Kidney (tissue), 14 donors: ENCODE data around the gene PCYOX1L. TPM values are rescaled to one million over a fixed set of nuclear protein-coding genes. Genes with fewer than 3 reads are reported as not detected.
A peak's percentile ranks its signal among the peaks of the same experiment; 100 is the strongest.

Experiments used
- DNase-seq, 5 donors: peaks; one replicate each; pipeline ENCODE4 v3.0.0-alpha.2; 2013 to 2020
- FAIRE-seq: peaks from 2 replicates; lab custom pipeline; 2012; peaks lifted over from hg19 to GRCh38; lab: Jason Lieb, UNC
- H3K27ac ChIP-seq, 2 donors: one replicate each; pipeline ENCODE4 v1.7.0; 2013; ENCODE audit warnings: low read depth in 2 of 2, low read length in 2 of 2, inconsistent platforms in 1 of 2
- H3K27me3 ChIP-seq: one replicate; pipeline ENCODE4 v1.7.1; 2013; ENCODE audit warnings: low read length, inconsistent platforms; ENCODE audit not compliant: control insufficient read depth, insufficient read depth
- H3K36me3 ChIP-seq, 3 donors: one replicate each; pipeline versions ENCODE4 v1.7.0 to v1.7.1; 2013; ENCODE audit warnings: low read length in 3 of 3, control low read depth in 1 of 3, inconsistent platforms in 1 of 3; ENCODE audit not compliant: insufficient read depth in 3 of 3, control insufficient read depth in 2 of 3
- H3K4me1 ChIP-seq, 3 donors: one replicate each; pipeline versions ENCODE4 v1.7.0 to v1.7.1; 2013; ENCODE audit warnings: low read length in 3 of 3, inconsistent platforms in 1 of 3, low read depth in 1 of 3; ENCODE audit not compliant: control insufficient read depth in 2 of 3, insufficient read depth in 2 of 3
- H3K4me3 ChIP-seq, 3 donors: one replicate each; pipeline versions ENCODE4 v1.7.0 to v1.8.1; 2013; ENCODE audit warnings: low read length in 3 of 3, control low read depth in 1 of 3, inconsistent platforms in 1 of 3
- H3K9ac ChIP-seq, 3 donors: one replicate each; pipeline versions ENCODE4 v1.7.0 to v1.7.1; 2013; ENCODE audit warnings: low read length in 3 of 3, control low read depth in 1 of 3, inconsistent platforms in 1 of 3
- H3K9me3 ChIP-seq, 3 donors: one replicate each; pipeline versions ENCODE4 v1.7.0 to v1.7.1; 2013; ENCODE audit warnings: low read length in 3 of 3, control low read depth in 1 of 3, inconsistent platforms in 1 of 3; ENCODE audit not compliant: control insufficient read depth in 2 of 3, insufficient read depth in 1 of 3
- intact Hi-C: fragments of 100-400 bp; cut with DNase I; formaldehyde crosslinking; loops from one replicate; pipeline ENCODE4 v1.11.1; 2022
- polyA plus RNA-seq: library from polyadenylated mRNA; stranded (reverse); fragments of 350-450 nt; fragmentation: Illumina TruSeq; extraction: RNeasy Lipid Tissue Mini Kit (QIAGEN cat#74804); gene quantifications from one replicate; pipeline ENCODE4 v1.2.3, GENCODE V29; 2014; ENCODE audit warnings: low read depth, low replicate concordance; ENCODE audit not compliant: insufficient read depth
- total RNA-seq: library from RNA; stranded (reverse); fragmentation: NEBNext Ultra II Directional; extraction: Animal tissue kit (Norgen Biotek cat#: 25700); gene quantifications from one replicate; pipeline ENCODE4 v1.2.1, GENCODE V29; 2021
- TF ChIP-seq, protein P1 (sequence below): IDR thresholded peaks from 3 replicates; pipeline ENCODE4 v1.5.1; 2012; ENCODE audit warnings: mild to moderate bottlenecking, moderate library complexity, borderline replicate concordance; ENCODE audit not compliant: insufficient read depth; ENCODE audit errors: extremely low read depth
- donor health status: control.
- donor health status: control.
- donor health status: control.
- donor health status: control.
- donor health status: control.
- donor health status: DM: yes; HTN: yes; CAD: no.
- donor health status: Normal renal cell carcinoma (clear cell type).

PCYOX1L gene
- total and polyA plus RNA-seq, 2 donors from 2014 or later = 7.2 to 9.0 TPM

DNA sequence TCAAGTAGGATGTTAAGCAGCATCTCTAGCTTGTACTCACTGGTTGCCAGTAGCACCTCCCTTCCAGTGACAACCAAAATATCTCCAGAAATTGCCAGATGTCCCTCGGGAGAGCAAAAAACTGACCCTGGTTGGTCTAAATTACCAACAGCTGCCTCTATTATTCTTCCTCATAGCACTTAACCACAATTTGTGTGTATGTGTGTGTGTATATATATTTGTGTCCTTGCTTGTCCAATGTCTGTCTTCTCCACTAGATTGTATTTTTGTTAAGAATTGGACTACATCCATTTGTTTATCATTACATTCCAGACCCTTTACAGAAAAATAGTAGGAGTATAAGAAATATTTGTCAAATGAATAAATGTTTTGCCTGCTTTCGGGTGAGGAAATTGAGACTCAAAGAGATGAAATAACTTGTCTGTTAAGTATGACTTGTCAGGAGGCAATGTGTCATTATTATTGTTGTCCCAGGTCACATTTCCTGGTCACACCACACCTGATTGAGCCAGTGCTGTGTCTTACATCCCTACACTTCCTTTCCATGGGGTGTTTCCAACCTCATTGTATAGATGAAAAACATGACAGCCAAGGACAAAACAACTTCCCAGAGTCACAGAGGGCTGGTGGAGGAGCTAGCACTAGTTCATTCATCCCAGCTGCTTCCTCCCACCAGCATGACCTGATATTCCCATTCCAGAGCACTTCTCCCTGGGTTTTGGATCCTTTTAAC, 24.0 kb upstream of the PCYOX1L start:
- Histone ChIP-seq H3K4me3 (no peak overlapping the region), H3K27ac (no peak overlapping the region), H3K9me3 (no peaks in the 10 kb centered on the region), H3K36me3 (no peaks in the 10 kb centered on the region), H3K9ac (no peak overlapping the region), H3K27me3 (no peaks in the 10 kb centered on the region), H3K4me1 (no peaks in the 10 kb centered on the region)
- TF ChIP-seq, protein P1, sequence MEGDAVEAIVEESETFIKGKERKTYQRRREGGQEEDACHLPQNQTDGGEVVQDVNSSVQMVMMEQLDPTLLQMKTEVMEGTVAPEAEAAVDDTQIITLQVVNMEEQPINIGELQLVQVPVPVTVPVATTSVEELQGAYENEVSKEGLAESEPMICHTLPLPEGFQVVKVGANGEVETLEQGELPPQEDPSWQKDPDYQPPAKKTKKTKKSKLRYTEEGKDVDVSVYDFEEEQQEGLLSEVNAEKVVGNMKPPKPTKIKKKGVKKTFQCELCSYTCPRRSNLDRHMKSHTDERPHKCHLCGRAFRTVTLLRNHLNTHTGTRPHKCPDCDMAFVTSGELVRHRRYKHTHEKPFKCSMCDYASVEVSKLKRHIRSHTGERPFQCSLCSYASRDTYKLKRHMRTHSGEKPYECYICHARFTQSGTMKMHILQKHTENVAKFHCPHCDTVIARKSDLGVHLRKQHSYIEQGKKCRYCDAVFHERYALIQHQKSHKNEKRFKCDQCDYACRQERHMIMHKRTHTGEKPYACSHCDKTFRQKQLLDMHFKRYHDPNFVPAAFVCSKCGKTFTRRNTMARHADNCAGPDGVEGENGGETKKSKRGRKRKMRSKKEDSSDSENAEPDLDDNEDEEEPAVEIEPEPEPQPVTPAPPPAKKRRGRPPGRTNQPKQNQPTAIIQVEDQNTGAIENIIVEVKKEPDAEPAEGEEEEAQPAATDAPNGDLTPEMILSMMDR = no peak
- FAIRE-seq (no peak), DNase-seq (no peak)
- intact Hi-C loops = no loop called here

- Histone ChIP-seq H3K4me3 (no peak overlapping the region), H3K4me1 (no peaks in the 10 kb centered on the region), H3K9ac (no peak overlapping the region), H3K9me3 (no peaks in the 10 kb centered on the region), H3K27ac (no peak overlapping the region), H3K27me3 (no peaks in the 10 kb centered on the region), H3K36me3 (no peaks in the 10 kb centered on the region)
- intact Hi-C loops = no loop called here
- DNase-seq = peak in 3 of 5 donors; percentile 26 to 49 (median 39)
- FAIRE-seq = no peak
- TF ChIP-seq, protein P1 = no peak
Measured at GRCh38 chr5:149337736-149338135, 20.1 kb upstream of the PCYOX1L start.

DNA sequence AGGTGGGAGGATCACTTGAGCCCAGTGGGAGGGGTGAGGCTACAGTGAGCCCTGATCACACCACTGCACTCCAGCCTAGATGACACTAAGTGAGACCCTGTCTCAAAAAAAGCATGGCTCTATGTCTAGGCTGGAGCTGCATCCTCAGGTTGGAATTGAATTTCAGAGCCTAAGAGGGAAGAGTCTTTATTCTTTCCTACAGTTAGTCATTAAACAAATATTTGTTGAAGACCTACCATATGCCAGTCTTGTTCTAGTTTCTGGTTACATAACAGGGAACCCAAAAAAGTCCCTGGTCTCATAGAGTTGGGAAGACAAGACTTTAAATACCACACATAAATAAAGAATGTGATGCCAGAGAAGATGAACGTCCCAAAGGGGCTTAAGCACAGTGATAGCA, 19.5 kb upstream of the PCYOX1L start:
- Histone ChIP-seq H3K36me3 (no peaks in the 10 kb centered on the region), H3K9ac (no peak overlapping the region), H3K27ac (no peak overlapping the region), H3K27me3 (no peaks in the 10 kb centered on the region), H3K4me1 (no peaks in the 10 kb centered on the region), H3K9me3 (no peaks in the 10 kb centered on the region), H3K4me3 (no peak overlapping the region)
- DNase-seq (no peak), FAIRE-seq (no peak)
- TF ChIP-seq, protein P1 = no peak
- intact Hi-C loops = no loop called here
